COLO668 (cell line): ENCODE measurements around the gene SLC52A1.

Source experiments
- DNase-seq: peaks from one replicate; lab custom pipeline; 2025; ENCODE audit not compliant: unreplicated experiment; lab: John Stamatoyannopoulos, UW

SLC52A1 gene

GRCh38 chr17:4994081-4994595 lies 41.1 kb downstream of the SLC52A1 start:
- DNase-seq = no peak

- DNase-seq = no peak
Measured at GRCh38 chr17:4987767-4988567, 47.3 kb downstream of the SLC52A1 start.

- peak; percentile 87 for DNase-seq
Measured at GRCh38 chr17:4986951-4987766, 48.1 kb downstream of the SLC52A1 start, which contains the start of gene CAMTA2. Gene CAMTA2 (minus strand): TSS chr17:4987675. CDS start chr17:4986222, 1,453 bp downstream.

- peak; percentile 13 for DNase-seq
Measured at GRCh38 chr17:4986403-4986802, 48.8 kb downstream of the SLC52A1 start.
